H9 (cell line): ENCODE measurements around the gene HLA-DRB1. TPM values are rescaled to one million over a fixed set of nuclear protein-coding genes. Genes with fewer than 3 reads are reported as not detected.

Experiments
- DNase-seq: peaks from one replicate; pipeline ENCODE4 v3.0.0-alpha.2; 2017
- H2AFZ ChIP-seq: one replicate; pipeline ENCODE4 v1.6.1; 2013; ENCODE audit warnings: mild to moderate bottlenecking, low read length, control low read depth, moderate library complexity
- H2AK5ac ChIP-seq: 2 replicates; pipeline ENCODE4 v1.6.1; 2013; ENCODE audit warnings: low read length, control low read depth, mixed read lengths; ENCODE audit not compliant: insufficient read length
- H2BK120ac ChIP-seq: one replicate; pipeline ENCODE4 v1.6.1; 2013; ENCODE audit warnings: low read depth, mild to moderate bottlenecking, low read length, control low read depth, inconsistent platforms; ENCODE audit not compliant: poor library complexity, severe bottlenecking
- H2BK12ac ChIP-seq: 2 replicates; pipeline ENCODE4 v1.6.1; 2013; ENCODE audit warnings: low read length, control low read depth, mixed read lengths, low read depth; ENCODE audit not compliant: insufficient read length
- H2BK15ac ChIP-seq: 2 replicates; pipeline ENCODE4 v1.6.1; 2013; ENCODE audit warnings: low read depth, low read length, control low read depth
- H2BK20ac ChIP-seq: one replicate; pipeline ENCODE4 v1.6.1; 2013; ENCODE audit warnings: low read depth, mild to moderate bottlenecking, low read length, control low read depth, inconsistent platforms; ENCODE audit not compliant: poor library complexity, severe bottlenecking
- H2BK5ac ChIP-seq: 2 replicates; pipeline ENCODE4 v1.6.1; 2013; ENCODE audit warnings: low read length, control low read depth, mixed read lengths; ENCODE audit not compliant: insufficient read length
- H3K14ac ChIP-seq: 2 replicates; pipeline ENCODE4 v1.6.1; 2013; ENCODE audit warnings: low read length, control low read depth; ENCODE audit not compliant: insufficient read depth
- H3K18ac ChIP-seq: 2 replicates; pipeline ENCODE4 v1.6.1; 2013; ENCODE audit warnings: low read depth, mild to moderate bottlenecking, mixed read lengths, low read length, control low read depth; ENCODE audit not compliant: insufficient read length
- H3K23ac ChIP-seq: 2 replicates; pipeline ENCODE4 v1.6.1; 2013; ENCODE audit warnings: low read length, control low read depth, mixed read lengths, low read depth; ENCODE audit not compliant: insufficient read length
- H3K23me2 ChIP-seq: 2 replicates; pipeline ENCODE4 v1.6.1; 2013; ENCODE audit warnings: low read depth, mild to moderate bottlenecking, mixed read lengths, low read length, control low read depth; ENCODE audit not compliant: insufficient read length, poor library complexity, severe bottlenecking
- H3K27ac ChIP-seq: 2 replicates; pipeline ENCODE4 v1.5.1; 2013; ENCODE audit warnings: low read length, control low read depth, mixed read lengths, low read depth; ENCODE audit not compliant: insufficient read length
- H3K27me3 ChIP-seq: 2 replicates; pipeline ENCODE4 v1.6.1; 2013; ENCODE audit warnings: low read length, control low read depth, inconsistent platforms; ENCODE audit not compliant: insufficient read depth
- H3K4ac ChIP-seq: 2 replicates; pipeline ENCODE4 v1.6.1; 2013; ENCODE audit warnings: low read depth, mild to moderate bottlenecking, control low read depth, inconsistent platforms, low read length, moderate library complexity
- H3K4me1 ChIP-seq: 2 replicates; pipeline ENCODE4 v1.6.1; 2013; ENCODE audit warnings: low read length, control low read depth, inconsistent platforms; ENCODE audit not compliant: insufficient read depth
- H3K4me2 ChIP-seq: 2 replicates; pipeline ENCODE4 v1.6.1; 2013; ENCODE audit warnings: low read length, control low read depth, mixed read lengths; ENCODE audit not compliant: insufficient read length, insufficient read depth
- H3K56ac ChIP-seq: 2 replicates; pipeline ENCODE4 v1.6.1; 2013; ENCODE audit warnings: low read depth, mild to moderate bottlenecking, mixed read lengths, low read length, control low read depth; ENCODE audit not compliant: insufficient read length
- H3K79me1 ChIP-seq: 2 replicates; pipeline ENCODE4 v1.6.1; 2013; ENCODE audit warnings: low read depth, mild to moderate bottlenecking, moderate library complexity, low read length, control low read depth, inconsistent platforms; ENCODE audit not compliant: insufficient read depth, poor library complexity, severe bottlenecking
- H3K79me2 ChIP-seq: 2 replicates; pipeline ENCODE4 v1.6.1; 2013; ENCODE audit warnings: low read length, control low read depth, inconsistent platforms; ENCODE audit not compliant: insufficient read depth
- H3K9ac ChIP-seq: 2 replicates; pipeline ENCODE4 v1.6.1; 2013; ENCODE audit warnings: low read length, control low read depth, mixed read lengths; ENCODE audit not compliant: insufficient read length; ENCODE audit errors: extremely low read depth
- H3K9me3 ChIP-seq: one replicate; pipeline ENCODE4 v1.6.1; 2013; ENCODE audit warnings: low read depth, low read length, inconsistent platforms; ENCODE audit not compliant: control insufficient read depth
- H3T11ph ChIP-seq: one replicate; pipeline ENCODE4 v1.6.1; 2013; ENCODE audit warnings: mild to moderate bottlenecking, low read length, control low read depth, inconsistent platforms
- H4K20me1 ChIP-seq: one replicate; pipeline ENCODE4 v1.6.1; 2013; ENCODE audit not compliant: control insufficient read depth, insufficient read length, insufficient read depth
- H4K5ac ChIP-seq: 2 replicates; pipeline ENCODE4 v1.6.1; 2013; ENCODE audit warnings: low read depth, mild to moderate bottlenecking, mixed read lengths, low read length, control low read depth; ENCODE audit not compliant: insufficient read length
- H4K8ac ChIP-seq: replicated peaks from 2 replicates; pipeline ENCODE4 v1.6.1; 2013; ENCODE audit warnings: low read length, control low read depth, mixed read lengths, low read depth; ENCODE audit not compliant: insufficient read length
- H4K91ac ChIP-seq: 2 replicates; pipeline ENCODE4 v1.6.1; 2013; ENCODE audit warnings: low read depth, mild to moderate bottlenecking, moderate library complexity, mixed read lengths, low read length, control low read depth; ENCODE audit not compliant: insufficient read length
- H3K27ac Mint-ChIP-seq, 3 experiments: 2 replicates in 2 of 3; 3 replicates in 1 of 3; pipeline ENCODE4 v1.8.0; 2020 to 2021; ENCODE audit warnings: mixed read lengths in 3 of 3, mild to moderate bottlenecking in 1 of 3, moderate library complexity in 1 of 3
- H3K27me3 Mint-ChIP-seq: 2 replicates; pipeline ENCODE4 v1.8.0; 2021; ENCODE audit warnings: low read depth, mild to moderate bottlenecking, moderate library complexity, mixed read lengths
- H3K36me3 Mint-ChIP-seq, 3 experiments: 2 replicates in 2 of 3; 3 replicates in 1 of 3; pipeline ENCODE4 v1.8.0; 2020 to 2021; ENCODE audit warnings: low read depth in 3 of 3, mixed read lengths in 3 of 3; ENCODE audit not compliant: insufficient read depth in 1 of 3
- H3K4me1 Mint-ChIP-seq, 2 experiments: 2 replicates each; pipeline ENCODE4 v1.8.0; 2020; ENCODE audit warnings: mixed read lengths in 2 of 2
- H3K4me3 Mint-ChIP-seq, 2 experiments: 2 replicates in 1 of 2; 3 replicates in 1 of 2; pipeline ENCODE4 v1.8.0; 2020 to 2021; ENCODE audit warnings: mild to moderate bottlenecking in 2 of 2, mixed read lengths in 2 of 2, moderate library complexity in 1 of 2
- H3K9me3 Mint-ChIP-seq, 2 experiments: 2 replicates in 1 of 2; 3 replicates in 1 of 2; pipeline ENCODE4 v1.8.0; 2020; ENCODE audit warnings: mild to moderate bottlenecking in 2 of 2, mixed read lengths in 2 of 2, moderate library complexity in 1 of 2
- WGBS: extraction: QIAGEN DNeasy Blood & Tissue Kit; methylation state at CpG from one replicate; pipeline ENCODE4 v1.1.7; 2013; ENCODE audit warnings: missing lambda C conversion rate, low lambda C conversion rate, mixed read lengths; ENCODE audit not compliant: insufficient read length; ENCODE audit errors: extremely low coverage; 5-methylcytosine and 5-hydroxymethylcytosine counted together
- total RNA-seq: library from RNA; stranded (reverse); gene quantifications from 2 replicates; pipeline ENCODE4 v1.2.1, GENCODE V29; 2021
- TF ChIP-seq, protein P1 (sequence below): fragments of 200-600 bp; sonication (generic); conservative IDR thresholded peaks from 3 replicates; pipeline ENCODE4 v1.8.0; 2021; ENCODE audit warnings: antibody characterized with exemption, mild to moderate bottlenecking

Gene HLA-DRB1
- total RNA-seq, 1 experiment from 2014 or later = 25.9 TPM

DNA sequence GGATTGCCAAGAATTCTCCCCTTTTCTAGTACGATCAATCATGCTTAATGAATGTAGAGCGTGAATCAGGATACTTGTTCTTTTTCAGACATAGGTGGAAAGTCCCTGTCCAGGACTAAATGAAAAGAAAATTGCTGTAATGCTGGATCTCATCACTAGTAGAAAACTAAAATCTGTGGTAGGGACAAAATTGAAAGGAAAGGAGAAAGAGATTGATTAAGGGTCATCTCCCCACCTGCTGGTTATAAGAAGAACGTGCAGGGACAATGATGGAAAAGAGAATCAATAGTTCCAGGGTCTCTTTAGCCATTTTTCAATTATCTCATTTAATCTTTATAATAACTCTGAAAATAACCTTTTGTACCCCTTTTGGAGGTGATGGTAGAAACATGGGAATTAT is 18.7 kb upstream of the HLA-DRB1 start:
- peaks cover 6 to 15% of the 10 kb centered on the region in 2 experiments for H3K4me1 Mint-ChIP-seq
- no peaks in the 10 kb centered on the region for H3K23me2 ChIP-seq
- no peak overlapping the region for H2BK120ac ChIP-seq
- no peak overlapping the region for H3K56ac ChIP-seq
- no peak overlapping the region for H2AK5ac ChIP-seq
- no peak overlapping the region for H3T11ph ChIP-seq
- H3K9me3 Mint-ChIP-seq = no peaks in the 10 kb centered on the region
- no peak overlapping the region for H3K27ac ChIP-seq
- no peak overlapping the region for H2BK20ac ChIP-seq
- DNase-seq = no peak
- H3K23ac ChIP-seq = no peak overlapping the region
- H4K8ac ChIP-seq = no peak overlapping the region
- H3K18ac ChIP-seq = no peak overlapping the region
- no peaks in the 10 kb centered on the region for H3K36me3 Mint-ChIP-seq
- H3K9ac ChIP-seq = no peak overlapping the region
- no peaks in the 10 kb centered on the region for H3K9me3 ChIP-seq
- no peaks in the 10 kb centered on the region for H3K79me2 ChIP-seq
- H3K27ac Mint-ChIP-seq = no peak overlapping the region
- TF ChIP-seq, protein P1, sequence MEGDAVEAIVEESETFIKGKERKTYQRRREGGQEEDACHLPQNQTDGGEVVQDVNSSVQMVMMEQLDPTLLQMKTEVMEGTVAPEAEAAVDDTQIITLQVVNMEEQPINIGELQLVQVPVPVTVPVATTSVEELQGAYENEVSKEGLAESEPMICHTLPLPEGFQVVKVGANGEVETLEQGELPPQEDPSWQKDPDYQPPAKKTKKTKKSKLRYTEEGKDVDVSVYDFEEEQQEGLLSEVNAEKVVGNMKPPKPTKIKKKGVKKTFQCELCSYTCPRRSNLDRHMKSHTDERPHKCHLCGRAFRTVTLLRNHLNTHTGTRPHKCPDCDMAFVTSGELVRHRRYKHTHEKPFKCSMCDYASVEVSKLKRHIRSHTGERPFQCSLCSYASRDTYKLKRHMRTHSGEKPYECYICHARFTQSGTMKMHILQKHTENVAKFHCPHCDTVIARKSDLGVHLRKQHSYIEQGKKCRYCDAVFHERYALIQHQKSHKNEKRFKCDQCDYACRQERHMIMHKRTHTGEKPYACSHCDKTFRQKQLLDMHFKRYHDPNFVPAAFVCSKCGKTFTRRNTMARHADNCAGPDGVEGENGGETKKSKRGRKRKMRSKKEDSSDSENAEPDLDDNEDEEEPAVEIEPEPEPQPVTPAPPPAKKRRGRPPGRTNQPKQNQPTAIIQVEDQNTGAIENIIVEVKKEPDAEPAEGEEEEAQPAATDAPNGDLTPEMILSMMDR = peak; percentile 69
- WGBS = no CpG with 5 or more reads among the region's 3 CpGs
- no peak overlapping the region for H2AFZ ChIP-seq
- no peak overlapping the region for H3K4me3 Mint-ChIP-seq
- H2BK5ac ChIP-seq = no peak overlapping the region
- H3K27me3 ChIP-seq = no peaks in the 10 kb centered on the region
- H4K91ac ChIP-seq = no peak overlapping the region
- H3K14ac ChIP-seq = no peak overlapping the region
- H3K4ac ChIP-seq = no peak overlapping the region
- no peaks in the 10 kb centered on the region for H3K27me3 Mint-ChIP-seq
- no peak overlapping the region for H2BK15ac ChIP-seq
- H3K4me2 ChIP-seq = no peak overlapping the region
- no peaks in the 10 kb centered on the region for H4K20me1 ChIP-seq
- no peaks in the 10 kb centered on the region for H3K79me1 ChIP-seq
- peaks cover 2% of the 10 kb centered on the region; the same call in 1 of the 2 replicates for H3K4me1 ChIP-seq
- no peak overlapping the region for H4K5ac ChIP-seq
- H2BK12ac ChIP-seq = no peak overlapping the region
